HEK293 (cell line): ENCODE results near the gene ZIK1.

Source experiments
- GLIS1 ChIP-seq: fragments of 450-650 bp; formaldehyde crosslinking; IDR thresholded peaks from 2 replicates; pipeline ENCODE4 v1.5.1; 2016; ENCODE audit warnings: missing biosample characterization, missing genetic modification characterization
- GLIS2 ChIP-seq: fragments of 450-650 bp; formaldehyde crosslinking; IDR thresholded peaks from 2 replicates; pipeline ENCODE4 v1.5.1; 2016; ENCODE audit warnings: missing biosample characterization, missing genetic modification characterization
- KLF9 ChIP-seq: fragments of 450-650 bp; formaldehyde crosslinking; IDR thresholded peaks from 2 replicates; pipeline ENCODE4 v1.5.1; 2016; ENCODE audit warnings: missing biosample characterization, missing genetic modification characterization, low read depth
- ZEB2 ChIP-seq: fragments of 450-650 bp; formaldehyde crosslinking; IDR thresholded peaks from 2 replicates; pipeline ENCODE4 v1.5.1; 2016; ENCODE audit warnings: missing biosample characterization, missing genetic modification characterization
- ZFHX2 ChIP-seq: fragments of 450-650 bp; formaldehyde crosslinking; conservative IDR thresholded peaks from 2 replicates; pipeline ENCODE4 v1.5.1; 2016; ENCODE audit warnings: missing biosample characterization, missing genetic modification characterization
- ZFP37 ChIP-seq: fragments of 450-650 bp; formaldehyde crosslinking; IDR thresholded peaks from 2 replicates; pipeline ENCODE4 v1.5.1; 2016; ENCODE audit warnings: missing biosample characterization, missing genetic modification characterization
- ZIC2 ChIP-seq: fragments of 450-650 bp; formaldehyde crosslinking; IDR thresholded peaks from 2 replicates; pipeline ENCODE4 v1.5.1; 2016; ENCODE audit warnings: missing biosample characterization, missing genetic modification characterization
- ZNF133 ChIP-seq: fragments of 450-650 bp; formaldehyde crosslinking; IDR thresholded peaks from 2 replicates; pipeline ENCODE4 v1.5.1; 2016; ENCODE audit warnings: missing biosample characterization, missing genetic modification characterization
- ZNF324 ChIP-seq: fragments of 450-650 bp; formaldehyde crosslinking; IDR thresholded peaks from 2 replicates; pipeline ENCODE4 v1.5.1; 2016; ENCODE audit warnings: missing biosample characterization, missing genetic modification characterization
- ZNF366 ChIP-seq: fragments of 450-650 bp; formaldehyde crosslinking; conservative IDR thresholded peaks from 2 replicates; pipeline ENCODE4 v1.5.1; 2016; ENCODE audit warnings: missing biosample characterization, missing genetic modification characterization
- ZNF423 ChIP-seq: fragments of 450-650 bp; formaldehyde crosslinking; IDR thresholded peaks from 2 replicates; pipeline ENCODE4 v1.5.1; 2016; ENCODE audit warnings: missing biosample characterization, missing genetic modification characterization
- ZNF571 ChIP-seq: fragments of 450-650 bp; formaldehyde crosslinking; IDR thresholded peaks from 2 replicates; pipeline ENCODE4 v1.5.0; 2017; ENCODE audit warnings: missing biosample characterization, missing genetic modification characterization
- ZNF701 ChIP-seq: fragments of 450-650 bp; formaldehyde crosslinking; IDR thresholded peaks from 2 replicates; pipeline ENCODE4 v1.5.1; 2016; ENCODE audit warnings: missing biosample characterization, missing genetic modification characterization
- ZNF785 ChIP-seq: fragments of 450-650 bp; formaldehyde crosslinking; IDR thresholded peaks from 2 replicates; pipeline ENCODE4 v1.5.1; 2016; ENCODE audit warnings: missing biosample characterization, missing genetic modification characterization
- TF ChIP-seq, protein P1 (sequence below): fragments of 450-650 bp; formaldehyde crosslinking; IDR thresholded peaks from 2 replicates; pipeline ENCODE4 v1.5.1; 2016; ENCODE audit warnings: missing biosample characterization, missing genetic modification characterization
- TF ChIP-seq, protein P2 (sequence below): fragments of 450-650 bp; formaldehyde crosslinking; IDR thresholded peaks from 2 replicates; pipeline ENCODE4 v1.5.1; 2016; ENCODE audit warnings: missing biosample characterization, missing genetic modification characterization
- TF ChIP-seq, protein P3 (sequence below): fragments of 450-650 bp; formaldehyde crosslinking; IDR thresholded peaks from 2 replicates; pipeline ENCODE4 v1.5.1; 2016; ENCODE audit warnings: missing biosample characterization, missing genetic modification characterization
- TF ChIP-seq, protein P4 (sequence below): fragments of 450-650 bp; formaldehyde crosslinking; IDR thresholded peaks from 2 replicates; pipeline ENCODE4 v1.5.1; 2016; ENCODE audit warnings: missing biosample characterization, missing genetic modification characterization, borderline replicate concordance
- TF ChIP-seq, protein P5 (sequence below): fragments of 450-650 bp; formaldehyde crosslinking; conservative IDR thresholded peaks from 2 replicates; pipeline ENCODE4 v1.5.1; 2016; ENCODE audit warnings: low read depth, missing biosample characterization, missing genetic modification characterization
- TF ChIP-seq, protein P6 (sequence below): fragments of 450-650 bp; formaldehyde crosslinking; IDR thresholded peaks from 2 replicates; pipeline ENCODE4 v1.5.1; 2017; ENCODE audit warnings: missing biosample characterization, missing genetic modification characterization

The ZIK1 gene

DNA sequence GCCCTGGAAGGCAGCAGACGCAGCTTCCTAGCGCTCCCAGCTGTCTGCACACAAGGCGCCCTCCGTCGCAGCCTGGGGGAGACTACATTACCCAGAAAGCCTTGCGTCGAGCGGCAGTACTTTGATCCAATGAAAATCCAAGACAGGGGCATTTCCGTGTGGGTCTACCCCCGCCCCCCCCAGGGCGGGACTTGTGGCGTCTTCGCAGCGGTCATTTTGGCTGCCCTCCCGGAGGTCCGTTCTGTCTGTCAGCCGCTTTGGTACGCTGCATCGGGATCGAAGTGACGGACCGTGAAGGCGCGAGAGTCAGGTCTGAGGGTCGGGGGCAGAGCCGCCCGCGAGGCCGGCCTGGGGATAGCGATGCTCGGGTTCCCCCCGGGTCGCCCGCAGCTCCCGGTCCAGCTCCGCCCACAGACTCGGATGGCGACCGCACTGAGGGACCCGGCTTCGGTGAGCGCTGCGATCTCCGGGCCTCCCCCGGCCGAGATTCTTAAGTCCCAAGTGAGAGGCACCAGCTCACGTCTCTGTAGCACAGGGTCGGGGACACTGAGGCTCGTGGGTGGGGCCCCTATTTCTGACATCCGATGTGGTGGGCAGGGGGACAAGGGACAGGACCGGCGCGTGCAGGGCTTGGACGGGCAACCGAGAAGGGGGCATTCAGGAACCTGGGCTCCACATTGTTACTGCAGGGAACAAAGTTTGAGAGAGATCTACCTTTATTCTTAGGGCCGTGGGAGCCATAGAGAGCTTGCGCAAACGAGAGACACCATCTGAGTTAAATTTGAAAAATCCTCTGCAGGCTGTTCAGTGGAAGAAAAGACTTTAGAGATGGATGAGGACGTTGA, 49.3 kb downstream of the ZIK1 start, which contains the start of gene ZNF211 (continued):
- TF ChIP-seq ZNF423 (tag by site-specific recombination) (no peak), ZFP37 (no peak), ZNF324 (tag by site-specific recombination) (peak; percentile 16; the same call in 1 of the 2 replicates), ZEB2 (tag by site-specific recombination) (no peak), ZNF701 (tag by site-specific recombination) (no peak), ZNF133 (tag by site-specific recombination) (no peak), ZFHX2 (peak; percentile 90), GLIS2 (tag by site-specific recombination) (peak; percentile 73), KLF9 (tag by site-specific recombination) (peak; percentile 83), ZNF785 (tag by site-specific recombination) (no peak), GLIS1 (tag by site-specific recombination) (peak; percentile 74), ZNF366 (tag by site-specific recombination) (no peak), ZNF571 (tag by site-specific recombination) (no peak), ZIC2 (tag by site-specific recombination) (peak; percentile 39; the same call in 1 of the 2 replicates)
- TF ChIP-seq, protein P1, sequence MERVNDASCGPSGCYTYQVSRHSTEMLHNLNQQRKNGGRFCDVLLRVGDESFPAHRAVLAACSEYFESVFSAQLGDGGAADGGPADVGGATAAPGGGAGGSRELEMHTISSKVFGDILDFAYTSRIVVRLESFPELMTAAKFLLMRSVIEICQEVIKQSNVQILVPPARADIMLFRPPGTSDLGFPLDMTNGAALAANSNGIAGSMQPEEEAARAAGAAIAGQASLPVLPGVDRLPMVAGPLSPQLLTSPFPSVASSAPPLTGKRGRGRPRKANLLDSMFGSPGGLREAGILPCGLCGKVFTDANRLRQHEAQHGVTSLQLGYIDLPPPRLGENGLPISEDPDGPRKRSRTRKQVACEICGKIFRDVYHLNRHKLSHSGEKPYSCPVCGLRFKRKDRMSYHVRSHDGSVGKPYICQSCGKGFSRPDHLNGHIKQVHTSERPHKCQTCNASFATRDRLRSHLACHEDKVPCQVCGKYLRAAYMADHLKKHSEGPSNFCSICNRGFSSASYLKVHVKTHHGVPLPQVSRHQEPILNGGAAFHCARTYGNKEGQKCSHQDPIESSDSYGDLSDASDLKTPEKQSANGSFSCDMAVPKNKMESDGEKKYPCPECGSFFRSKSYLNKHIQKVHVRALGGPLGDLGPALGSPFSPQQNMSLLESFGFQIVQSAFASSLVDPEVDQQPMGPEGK (tag by site-specific recombination): peak; percentile 96
- TF ChIP-seq, protein P2, sequence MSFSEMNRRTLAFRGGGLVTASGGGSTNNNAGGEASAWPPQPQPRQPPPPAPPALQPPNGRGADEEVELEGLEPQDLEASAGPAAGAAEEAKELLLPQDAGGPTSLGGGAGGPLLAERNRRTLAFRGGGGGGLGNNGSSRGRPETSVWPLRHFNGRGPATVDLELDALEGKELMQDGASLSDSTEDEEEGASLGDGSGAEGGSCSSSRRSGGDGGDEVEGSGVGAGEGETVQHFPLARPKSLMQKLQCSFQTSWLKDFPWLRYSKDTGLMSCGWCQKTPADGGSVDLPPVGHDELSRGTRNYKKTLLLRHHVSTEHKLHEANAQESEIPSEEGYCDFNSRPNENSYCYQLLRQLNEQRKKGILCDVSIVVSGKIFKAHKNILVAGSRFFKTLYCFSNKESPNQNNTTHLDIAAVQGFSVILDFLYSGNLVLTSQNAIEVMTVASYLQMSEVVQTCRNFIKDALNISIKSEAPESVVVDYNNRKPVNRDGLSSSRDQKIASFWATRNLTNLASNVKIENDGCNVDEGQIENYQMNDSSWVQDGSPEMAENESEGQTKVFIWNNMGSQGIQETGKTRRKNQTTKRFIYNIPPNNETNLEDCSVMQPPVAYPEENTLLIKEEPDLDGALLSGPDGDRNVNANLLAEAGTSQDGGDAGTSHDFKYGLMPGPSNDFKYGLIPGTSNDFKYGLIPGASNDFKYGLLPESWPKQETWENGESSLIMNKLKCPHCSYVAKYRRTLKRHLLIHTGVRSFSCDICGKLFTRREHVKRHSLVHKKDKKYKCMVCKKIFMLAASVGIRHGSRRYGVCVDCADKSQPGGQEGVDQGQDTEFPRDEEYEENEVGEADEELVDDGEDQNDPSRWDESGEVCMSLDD (tag by site-specific recombination): 0 out of 2 replicates have a peak, but pooled peaks have one; percentile 56
- TF ChIP-seq, protein P3, sequence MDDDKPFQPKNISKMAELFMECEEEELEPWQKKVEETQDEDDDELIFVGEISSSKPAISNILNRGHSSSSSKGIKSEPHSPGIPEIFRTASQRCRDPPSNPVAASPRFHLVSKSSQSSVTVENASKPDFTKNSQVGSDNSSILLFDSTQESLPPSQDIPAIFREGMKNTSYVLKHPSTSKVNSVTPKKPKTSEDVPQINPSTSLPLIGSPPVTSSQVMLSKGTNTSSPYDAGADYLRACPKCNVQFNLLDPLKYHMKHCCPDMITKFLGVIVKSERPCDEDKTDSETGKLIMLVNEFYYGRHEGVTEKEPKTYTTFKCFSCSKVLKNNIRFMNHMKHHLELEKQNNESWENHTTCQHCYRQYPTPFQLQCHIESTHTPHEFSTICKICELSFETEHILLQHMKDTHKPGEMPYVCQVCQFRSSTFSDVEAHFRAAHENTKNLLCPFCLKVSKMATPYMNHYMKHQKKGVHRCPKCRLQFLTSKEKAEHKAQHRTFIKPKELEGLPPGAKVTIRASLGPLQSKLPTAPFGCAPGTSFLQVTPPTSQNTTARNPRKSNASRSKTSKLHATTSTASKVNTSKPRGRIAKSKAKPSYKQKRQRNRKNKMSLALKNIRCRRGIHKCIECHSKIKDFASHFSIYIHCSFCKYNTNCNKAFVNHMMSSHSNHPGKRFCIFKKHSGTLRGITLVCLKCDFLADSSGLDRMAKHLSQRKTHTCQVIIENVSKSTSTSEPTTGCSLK: no peak
- TF ChIP-seq, protein P4, sequence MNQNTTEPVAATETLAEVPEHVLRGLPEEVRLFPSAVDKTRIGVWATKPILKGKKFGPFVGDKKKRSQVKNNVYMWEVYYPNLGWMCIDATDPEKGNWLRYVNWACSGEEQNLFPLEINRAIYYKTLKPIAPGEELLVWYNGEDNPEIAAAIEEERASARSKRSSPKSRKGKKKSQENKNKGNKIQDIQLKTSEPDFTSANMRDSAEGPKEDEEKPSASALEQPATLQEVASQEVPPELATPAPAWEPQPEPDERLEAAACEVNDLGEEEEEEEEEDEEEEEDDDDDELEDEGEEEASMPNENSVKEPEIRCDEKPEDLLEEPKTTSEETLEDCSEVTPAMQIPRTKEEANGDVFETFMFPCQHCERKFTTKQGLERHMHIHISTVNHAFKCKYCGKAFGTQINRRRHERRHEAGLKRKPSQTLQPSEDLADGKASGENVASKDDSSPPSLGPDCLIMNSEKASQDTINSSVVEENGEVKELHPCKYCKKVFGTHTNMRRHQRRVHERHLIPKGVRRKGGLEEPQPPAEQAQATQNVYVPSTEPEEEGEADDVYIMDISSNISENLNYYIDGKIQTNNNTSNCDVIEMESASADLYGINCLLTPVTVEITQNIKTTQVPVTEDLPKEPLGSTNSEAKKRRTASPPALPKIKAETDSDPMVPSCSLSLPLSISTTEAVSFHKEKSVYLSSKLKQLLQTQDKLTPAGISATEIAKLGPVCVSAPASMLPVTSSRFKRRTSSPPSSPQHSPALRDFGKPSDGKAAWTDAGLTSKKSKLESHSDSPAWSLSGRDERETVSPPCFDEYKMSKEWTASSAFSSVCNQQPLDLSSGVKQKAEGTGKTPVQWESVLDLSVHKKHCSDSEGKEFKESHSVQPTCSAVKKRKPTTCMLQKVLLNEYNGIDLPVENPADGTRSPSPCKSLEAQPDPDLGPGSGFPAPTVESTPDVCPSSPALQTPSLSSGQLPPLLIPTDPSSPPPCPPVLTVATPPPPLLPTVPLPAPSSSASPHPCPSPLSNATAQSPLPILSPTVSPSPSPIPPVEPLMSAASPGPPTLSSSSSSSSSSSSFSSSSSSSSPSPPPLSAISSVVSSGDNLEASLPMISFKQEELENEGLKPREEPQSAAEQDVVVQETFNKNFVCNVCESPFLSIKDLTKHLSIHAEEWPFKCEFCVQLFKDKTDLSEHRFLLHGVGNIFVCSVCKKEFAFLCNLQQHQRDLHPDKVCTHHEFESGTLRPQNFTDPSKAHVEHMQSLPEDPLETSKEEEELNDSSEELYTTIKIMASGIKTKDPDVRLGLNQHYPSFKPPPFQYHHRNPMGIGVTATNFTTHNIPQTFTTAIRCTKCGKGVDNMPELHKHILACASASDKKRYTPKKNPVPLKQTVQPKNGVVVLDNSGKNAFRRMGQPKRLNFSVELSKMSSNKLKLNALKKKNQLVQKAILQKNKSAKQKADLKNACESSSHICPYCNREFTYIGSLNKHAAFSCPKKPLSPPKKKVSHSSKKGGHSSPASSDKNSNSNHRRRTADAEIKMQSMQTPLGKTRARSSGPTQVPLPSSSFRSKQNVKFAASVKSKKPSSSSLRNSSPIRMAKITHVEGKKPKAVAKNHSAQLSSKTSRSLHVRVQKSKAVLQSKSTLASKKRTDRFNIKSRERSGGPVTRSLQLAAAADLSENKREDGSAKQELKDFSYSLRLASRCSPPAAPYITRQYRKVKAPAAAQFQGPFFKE (tag by site-specific recombination): no peak
- TF ChIP-seq, protein P5, sequence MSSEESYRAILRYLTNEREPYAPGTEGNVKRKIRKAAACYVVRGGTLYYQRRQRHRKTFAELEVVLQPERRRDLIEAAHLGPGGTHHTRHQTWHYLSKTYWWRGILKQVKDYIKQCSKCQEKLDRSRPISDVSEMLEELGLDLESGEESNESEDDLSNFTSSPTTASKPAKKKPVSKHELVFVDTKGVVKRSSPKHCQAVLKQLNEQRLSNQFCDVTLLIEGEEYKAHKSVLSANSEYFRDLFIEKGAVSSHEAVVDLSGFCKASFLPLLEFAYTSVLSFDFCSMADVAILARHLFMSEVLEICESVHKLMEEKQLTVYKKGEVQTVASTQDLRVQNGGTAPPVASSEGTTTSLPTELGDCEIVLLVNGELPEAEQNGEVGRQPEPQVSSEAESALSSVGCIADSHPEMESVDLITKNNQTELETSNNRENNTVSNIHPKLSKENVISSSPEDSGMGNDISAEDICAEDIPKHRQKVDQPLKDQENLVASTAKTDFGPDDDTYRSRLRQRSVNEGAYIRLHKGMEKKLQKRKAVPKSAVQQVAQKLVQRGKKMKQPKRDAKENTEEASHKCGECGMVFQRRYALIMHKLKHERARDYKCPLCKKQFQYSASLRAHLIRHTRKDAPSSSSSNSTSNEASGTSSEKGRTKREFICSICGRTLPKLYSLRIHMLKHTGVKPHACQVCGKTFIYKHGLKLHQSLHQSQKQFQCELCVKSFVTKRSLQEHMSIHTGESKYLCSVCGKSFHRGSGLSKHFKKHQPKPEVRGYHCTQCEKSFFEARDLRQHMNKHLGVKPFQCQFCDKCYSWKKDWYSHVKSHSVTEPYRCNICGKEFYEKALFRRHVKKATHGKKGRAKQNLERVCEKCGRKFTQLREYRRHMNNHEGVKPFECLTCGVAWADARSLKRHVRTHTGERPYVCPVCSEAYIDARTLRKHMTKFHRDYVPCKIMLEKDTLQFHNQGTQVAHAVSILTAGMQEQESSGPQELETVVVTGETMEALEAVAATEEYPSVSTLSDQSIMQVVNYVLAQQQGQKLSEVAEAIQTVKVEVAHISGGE (tag by site-specific recombination): peak; percentile 78
- TF ChIP-seq, protein P6, sequence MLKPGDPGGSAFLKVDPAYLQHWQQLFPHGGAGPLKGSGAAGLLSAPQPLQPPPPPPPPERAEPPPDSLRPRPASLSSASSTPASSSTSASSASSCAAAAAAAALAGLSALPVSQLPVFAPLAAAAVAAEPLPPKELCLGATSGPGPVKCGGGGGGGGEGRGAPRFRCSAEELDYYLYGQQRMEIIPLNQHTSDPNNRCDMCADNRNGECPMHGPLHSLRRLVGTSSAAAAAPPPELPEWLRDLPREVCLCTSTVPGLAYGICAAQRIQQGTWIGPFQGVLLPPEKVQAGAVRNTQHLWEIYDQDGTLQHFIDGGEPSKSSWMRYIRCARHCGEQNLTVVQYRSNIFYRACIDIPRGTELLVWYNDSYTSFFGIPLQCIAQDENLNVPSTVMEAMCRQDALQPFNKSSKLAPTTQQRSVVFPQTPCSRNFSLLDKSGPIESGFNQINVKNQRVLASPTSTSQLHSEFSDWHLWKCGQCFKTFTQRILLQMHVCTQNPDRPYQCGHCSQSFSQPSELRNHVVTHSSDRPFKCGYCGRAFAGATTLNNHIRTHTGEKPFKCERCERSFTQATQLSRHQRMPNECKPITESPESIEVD (tag by site-specific recombination): no peak
